Thymus (tissue), 11 donors: Measurements from ENCODE around the gene ATAD3A. TPM values are rescaled to one million over a fixed set of nuclear protein-coding genes. Genes with fewer than 3 reads are reported as not detected.

Source experiments
- DNase-seq, 9 donors: peaks; one replicate each; pipeline ENCODE4 v3.0.0-alpha.2; 2013; ENCODE audit warnings: low spot score in 9 of 9, low read depth in 6 of 9, missing footprints in 1 of 9
- H3K27ac ChIP-seq, 2 donors: one replicate each; pipeline ENCODE4 v1.5.1; 2013; ENCODE audit warnings: control low read depth in 1 of 2, low read depth in 1 of 2, low read length in 1 of 2, mild to moderate bottlenecking in 1 of 2, moderate library complexity in 1 of 2
- H3K27me3 ChIP-seq, 2 donors: one replicate each; pipeline ENCODE4 v1.5.1; 2013; ENCODE audit warnings: low read length in 1 of 2; ENCODE audit not compliant: control insufficient read depth in 2 of 2, insufficient read depth in 1 of 2
- H3K36me3 ChIP-seq, 2 donors: one replicate each; pipeline ENCODE4 v1.5.1; 2013; ENCODE audit warnings: low read length in 1 of 2, mild to moderate bottlenecking in 1 of 2, moderate library complexity in 1 of 2; ENCODE audit not compliant: control insufficient read depth in 2 of 2, insufficient read depth in 2 of 2
- H3K4me1 ChIP-seq, 2 donors: one replicate each; pipeline ENCODE4 v1.5.1; 2013; ENCODE audit warnings: low read length in 2 of 2; ENCODE audit not compliant: control insufficient read depth in 2 of 2, insufficient read depth in 2 of 2
- H3K4me3 ChIP-seq, 2 donors: one replicate each; pipeline ENCODE4 v1.5.1; 2013; ENCODE audit warnings: low read length in 2 of 2, control low read depth in 1 of 2, mild to moderate bottlenecking in 1 of 2
- H3K9me3 ChIP-seq, 2 donors: one replicate each; pipeline ENCODE4 v1.5.1; 2013; ENCODE audit warnings: low read length in 1 of 2, mild to moderate bottlenecking in 1 of 2; ENCODE audit not compliant: control insufficient read depth in 2 of 2, insufficient read depth in 1 of 2
- WGBS: extraction: QIAGEN DNeasy Blood & Tissue Kit; methylation state at CpG from one replicate; pipeline ENCODE4 v1.1.7; 2013; 5-methylcytosine and 5-hydroxymethylcytosine counted together
- polyA plus RNA-seq: library from polyadenylated mRNA; stranded (reverse); fragments of 200-250 nt; gene quantifications from one replicate; pipeline ENCODE4 v1.2.3, GENCODE V29; 2013
- total RNA-seq: library from RNA; stranded (reverse); fragments of 120-200 nt; gene quantifications from one replicate; pipeline ENCODE4 v1.2.4, GENCODE V29; 2013
- donor health status: healthy.

Gene ATAD3A
- total and polyA plus RNA-seq, 2 donors, result 17.5 to 20.2 TPM

GRCh38 chr1:1539310-1540089 lies 27.5 kb downstream of the ATAD3A start:
- 34% methylated on average over 66 of the region's 66 CpGs for WGBS
- Histone ChIP-seq H3K36me3 (peaks cover 21 to 42% of the 10 kb centered on the region in 2 donors), H3K27me3 (peaks cover 5 to 25% of the 10 kb centered on the region in 2 donors), H3K9me3 (no peaks in the 10 kb centered on the region), H3K27ac (no peak overlapping the region), H3K4me3 (peak overlapping the region in 1 of 2 donors; percentile 65), H3K4me1 (peaks cover 2 to 8% of the 10 kb centered on the region in 2 donors)
- no peak for DNase-seq

GRCh38 chr1:1540090-1540817 lies 28.3 kb downstream of the ATAD3A start, which contains the start of gene TMEM240:
Gene TMEM240, minus strand, starts transcription at chr1:1540624. Its CDS starts 278 bp downstream, at chr1:1540346.
- H3K9me3 ChIP-seq, result no peaks in the 10 kb centered on the region
- 4% methylated on average over 93 of the region's 100 CpGs for whole genome bisulfite sequencing
- peaks cover 21 to 40% of the 10 kb centered on the region in 2 donors for H3K36me3 ChIP-seq
- peak within 1 kb of the TSS in 1 of 2 donors; percentile 18 for H3K27ac ChIP-seq
- peak in 6 of 9 donors; percentile 9 to 52 (median 24) for DNase-seq
- peaks cover 2 to 8% of the 10 kb centered on the region in 2 donors for H3K4me1 ChIP-seq
- H3K27me3 ChIP-seq, result peaks cover 5 to 25% of the 10 kb centered on the region in 2 donors
- peak within 1 kb of the TSS in 1 of 2 donors; percentile 65 for H3K4me3 ChIP-seq

- DNase-seq, result no peak
- 86% methylated on average over 53 of the region's 53 CpGs for WGBS
- peak overlapping the region in 1 of 2 donors; percentile 65 for H3K4me3 ChIP-seq
Measured at GRCh38 chr1:1540818-1541628, 29.1 kb downstream of the ATAD3A start.

GRCh38 chr1:1541956-1542765 lies 30.2 kb downstream of the ATAD3A start:
- H3K4me1 ChIP-seq, result peaks cover 2 to 8% of the 10 kb centered on the region in 2 donors

More at GRCh38 chr1:1540818-1541628, 29.1 kb downstream of the ATAD3A start:
- peak overlapping the region in 1 of 2 donors; percentile 18 for H3K27ac ChIP-seq
- peaks cover 2 to 8% of the 10 kb centered on the region in 2 donors for H3K4me1 ChIP-seq
- H3K27me3 ChIP-seq, result peaks cover 5 to 25% of the 10 kb centered on the region in 2 donors
- peaks cover 21 to 35% of the 10 kb centered on the region in 2 donors for H3K36me3 ChIP-seq
- H3K9me3 ChIP-seq, result no peaks in the 10 kb centered on the region

GRCh38 chr1:1542766-1543705 lies 31.1 kb downstream of the ATAD3A start:
- peaks cover 2 to 8% of the 10 kb centered on the region in 2 donors for H3K4me1 ChIP-seq
- H3K27me3 ChIP-seq, result peaks cover 5 to 25% of the 10 kb centered on the region in 2 donors
- DNase-seq, result no peak
- no peaks in the 10 kb centered on the region for H3K9me3 ChIP-seq
- H3K27ac ChIP-seq, result no peak overlapping the region
- no peak overlapping the region for H3K4me3 ChIP-seq
- 96% methylated on average over 45 of the region's 45 CpGs for WGBS
- peaks cover 21 to 43% of the 10 kb centered on the region in 2 donors for H3K36me3 ChIP-seq

More at GRCh38 chr1:1541956-1542765, 30.2 kb downstream of the ATAD3A start:
- no peak overlapping the region for H3K4me3 ChIP-seq
- no peak overlapping the region for H3K27ac ChIP-seq
- H3K36me3 ChIP-seq, result peaks cover 21 to 39% of the 10 kb centered on the region in 2 donors
- whole genome bisulfite sequencing, result 95% methylated on average over 37 of the region's 37 CpGs
- DNase-seq, result no peak
- H3K9me3 ChIP-seq, result no peaks in the 10 kb centered on the region
- peaks cover 5 to 25% of the 10 kb centered on the region in 2 donors for H3K27me3 ChIP-seq

- WGBS, result 96% methylated on average over 19 of the region's 19 CpGs
- DNase-seq, result no peak
- Histone ChIP-seq H3K4me1 (peaks cover 2 to 8% of the 10 kb centered on the region in 2 donors), H3K36me3 (peaks cover 21 to 43% of the 10 kb centered on the region in 2 donors), H3K4me3 (no peak overlapping the region), H3K27me3 (peaks cover 5 to 19% of the 10 kb centered on the region in 2 donors), H3K9me3 (no peaks in the 10 kb centered on the region), H3K27ac (no peak overlapping the region)
Measured at GRCh38 chr1:1543706-1544099, 31.7 kb downstream of the ATAD3A start.

GRCh38 chr1:1544544-1544943 lies 32.6 kb downstream of the ATAD3A start:
- H3K9me3 ChIP-seq, result no peaks in the 10 kb centered on the region
- H3K27me3 ChIP-seq, result peaks cover under 1 to 10% of the 10 kb centered on the region in 2 donors
- H3K27ac ChIP-seq, result no peak overlapping the region
- no peak overlapping the region for H3K4me3 ChIP-seq
- H3K4me1 ChIP-seq, result peaks cover 2 to 4% of the 10 kb centered on the region in 2 donors
- DNase-seq, result no peak
- WGBS, result 95% methylated on average over 10 of the region's 10 CpGs
- peaks cover 21 to 43% of the 10 kb centered on the region in 2 donors for H3K36me3 ChIP-seq
